ENCODE measurements around the gene ZNF500. TPM values are rescaled to one million over a fixed set of nuclear protein-coding genes. Genes with fewer than 3 reads are reported as not detected.
A peak's percentile ranks its signal among the peaks of the same experiment; 100 is the strongest.

The ZNF500 gene
- total and polyA plus RNA-seq, 10 of the 15 experiments (the other 5 are each of a cell fraction or from before 2014, with no cell fraction given), result 0.99 to 13.1 (median 5.5) TPM

- TF ChIP-seq POLR2A (IDR thresholded peaks at IDR 0.05; ENCODE audit: low read depth, low read length) (no peak), NKRF (conservative IDR thresholded peaks at IDR 0.05) (no peak), RAD51 (IDR thresholded peaks at IDR 0.05) (peak; percentile 79; the same call in 1 of the 2 replicates), SREBF2 (IDR thresholded peaks at IDR 0.05; ENCODE audit: low read length) (no peak), ATF3 (IDR thresholded peaks at IDR 0.05; ENCODE audit: borderline replicate concordance, extremely low read depth, low read depth, low read length) (no peak), RELB (IDR thresholded peaks at IDR 0.05; ENCODE audit: low read depth) (no peak), USF1 (IDR thresholded peaks at IDR 0.05; ENCODE audit: borderline replicate concordance, extremely low read length, insufficient read depth, low read depth, low read length) (peak; percentile 25), ZNF384 (IDR thresholded peaks at IDR 0.05; ENCODE audit: borderline replicate concordance, low read depth, low read length) (0 out of 2 replicates have a peak, but pooled peaks have one; percentile 20), DPF2 (IDR thresholded peaks at IDR 0.05) (no peak), WRNIP1 (IDR thresholded peaks at IDR 0.05; ENCODE audit: borderline replicate concordance, low read depth, low read length) (no peak), BHLHE40 (IDR thresholded peaks at IDR 0.05; ENCODE audit: borderline replicate concordance in 1 of 2, low read depth in 2 of 2, low read length in 1 of 2) (peak in 1 of 2 experiments; percentile 37; a peak in 1 of 4 replicates), GABPA (IDR thresholded peaks at IDR 0.05; ENCODE audit: low read depth) (no peak)
- no peak for FAIRE-seq
- H3K27me3 ChIP-seq (replicated peaks in 1 of 2; ENCODE audit: control insufficient read depth in 2 of 2, insufficient read depth in 2 of 2, low read length in 1 of 2), result no peaks in the 10 kb centered on the region
- no peak overlapping the region for H3K9ac ChIP-seq (ENCODE audit: control insufficient read depth, insufficient read depth, low read length)
- RAD21 ChIA-PET (ENCODE audit: unreplicated experiment), result no interaction called here
- H3K9me3 ChIP-seq (replicated peaks; ENCODE audit: control insufficient read depth, insufficient read depth, low read length), result no peaks in the 10 kb centered on the region
- POLR2A ChIA-PET, result interaction anchor here (0.7 kb wide), 1 partner anchor 205 kb away, joined by 3 read pairs; no protein-coding TSS in a partner anchor
- no peak for ATAC-seq
- no peak overlapping the region for H3K27ac ChIP-seq (ENCODE audit: control insufficient read depth, insufficient read depth)
- H3K36me3 ChIP-seq (ENCODE audit: control insufficient read depth in 2 of 2, insufficient read depth in 2 of 2, low read length in 1 of 2), result no peaks in the 10 kb centered on the region
- CTCF ChIA-PET, result no interaction called here
- H3K4me1 ChIP-seq (ENCODE audit: control insufficient read depth, insufficient read depth, low read length), result 0 out of 2 replicates have a peak, but pooled peaks cover 2% of the 10 kb centered on the region
- DNase-seq (ENCODE audit: low read depth, low spot score), result no peak
- H3K4me3 ChIP-seq, result no peak overlapping the region
- H2AFZ ChIP-seq (ENCODE audit: control insufficient read depth, low read depth, low read length), result no peak overlapping the region
- 23% methylated on average over 3 of the region's 3 CpGs for WGBS (ENCODE audit: insufficient coverage, insufficient replicate concordance, low lambda C conversion rate, missing lambda C conversion rate)
- intact Hi-C loops (cut with micrococcal nuclease; ENCODE audit: unreplicated experiment), result no loop called here
- H3K79me2 ChIP-seq (ENCODE audit: control insufficient read depth, insufficient read depth, low read length), result peaks cover 6% of the 10 kb centered on the region
- no peaks in the 10 kb centered on the region for H4K20me1 ChIP-seq (ENCODE audit: control insufficient read depth, insufficient read depth)
- in situ Hi-C loops (cut with MboI), result no loop called here
- no peak overlapping the region for H3K4me2 ChIP-seq (ENCODE audit: control insufficient read depth, insufficient read depth)
- BruUV-seq (replicated peaks), result no TSS peak
- SMC1A ChIA-PET (ENCODE audit: uncharacterized antibody, unreplicated experiment), result no interaction called here
Observed at GRCh38 chr16:4771646-4772045, 4.7 kb upstream of the ZNF500 start.
